DND-41 (cell line): ENCODE data around the gene TREX2.

ENCODE experiments used
- ATAC-seq: fragments of 200-7000 bp; cut with Tn5 transposase; 3 replicates; pipeline ENCODE4 v1.9.1; 2021; ENCODE audit warnings: low read depth; ENCODE audit not compliant: insufficient read depth
- DNase-seq: peaks from one replicate; pipeline ENCODE4 v3.0.0-alpha.2; 2020
- H2AFZ ChIP-seq: 2 replicates; pipeline ENCODE4 v1.6.0; 2012; ENCODE audit warnings: low read depth, low read length
- H3K27ac ChIP-seq: 2 replicates; pipeline ENCODE4 v1.5.1; 2012; ENCODE audit warnings: low read length, inconsistent platforms
- H3K27me3 ChIP-seq: fragments of 200-600 bp; sonication (generic); 2 replicates; pipeline ENCODE4 v1.6.0; 2012; ENCODE audit warnings: low read length, mild to moderate bottlenecking, inconsistent platforms; ENCODE audit not compliant: insufficient read depth, poor library complexity
- H3K36me3 ChIP-seq: 2 replicates; pipeline ENCODE4 v1.5.1; 2012; ENCODE audit warnings: low read length, inconsistent platforms; ENCODE audit not compliant: insufficient read depth
- H3K4me1 ChIP-seq: 2 replicates; pipeline ENCODE4 v1.5.1; 2012; ENCODE audit warnings: mild to moderate bottlenecking, low read length; ENCODE audit not compliant: insufficient read depth
- H3K4me2 ChIP-seq: 2 replicates; pipeline ENCODE4 v1.6.0; 2012; ENCODE audit warnings: mild to moderate bottlenecking, moderate library complexity, low read length, inconsistent platforms; ENCODE audit not compliant: insufficient read depth
- H3K4me3 ChIP-seq, 2 experiments: fragments of 200-600 bp in 1 of 2; shearing (Covaris generic) in 1 of 2; 2 replicates each; pipeline ENCODE4 v1.5.1; 2012 to 2016; ENCODE audit warnings: inconsistent platforms in 2 of 2, low read length in 2 of 2, mild to moderate bottlenecking in 2 of 2, low read depth in 1 of 2, moderate library complexity in 1 of 2
- H3K79me2 ChIP-seq: 2 replicates; pipeline ENCODE4 v1.6.0; 2012; ENCODE audit warnings: low read length, inconsistent platforms; ENCODE audit not compliant: insufficient read depth
- H3K9ac ChIP-seq: 2 replicates; pipeline ENCODE4 v1.6.0; 2012; ENCODE audit warnings: low read depth, mild to moderate bottlenecking, inconsistent platforms, low read length, moderate library complexity
- H3K9me3 ChIP-seq: 2 replicates; pipeline ENCODE4 v1.5.1; 2012; ENCODE audit warnings: low read length, moderate library complexity, mild to moderate bottlenecking, inconsistent platforms; ENCODE audit not compliant: insufficient read depth, severe bottlenecking
- H4K20me1 ChIP-seq: 2 replicates; pipeline ENCODE4 v1.6.0; 2012; ENCODE audit warnings: low read length; ENCODE audit not compliant: insufficient read depth
- EZH2 ChIP-seq: IDR thresholded peaks from 3 replicates; pipeline ENCODE4 v1.6.1; 2012; ENCODE audit warnings: borderline replicate concordance, low read depth, mild to moderate bottlenecking, moderate library complexity, low read length, inconsistent platforms; ENCODE audit not compliant: severe bottlenecking
- TF ChIP-seq, protein P1 (sequence below): IDR thresholded peaks from 2 replicates; pipeline ENCODE4 v1.5.1; 2012; ENCODE audit warnings: borderline replicate concordance, low read length, moderate library complexity, mild to moderate bottlenecking; ENCODE audit not compliant: poor library complexity, severe bottlenecking; ENCODE audit errors: extremely low read depth

Gene TREX2

DNA sequence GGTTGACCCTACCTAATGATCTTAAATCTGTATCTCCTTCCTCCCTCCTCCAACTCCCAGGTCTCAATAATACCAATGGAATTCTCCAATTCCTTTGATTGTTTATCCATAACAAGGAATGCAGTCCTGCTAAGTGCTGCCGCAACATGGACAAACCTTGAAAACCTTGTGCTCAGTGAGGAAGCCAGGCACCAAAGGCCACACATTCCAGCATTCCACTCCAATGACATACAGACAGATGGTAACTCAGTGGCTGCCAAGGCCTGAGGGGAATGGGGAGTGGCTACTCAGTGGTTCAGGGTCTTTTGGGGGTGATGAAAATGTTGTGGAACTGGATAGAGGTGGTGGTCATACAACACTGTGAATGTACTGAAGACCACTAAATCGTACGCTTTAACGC, 14.1 kb upstream of the TREX2 start:
- no peak overlapping the region for H3K9ac ChIP-seq
- ATAC-seq (no peak), DNase-seq (no peak)
- no peak overlapping the region for H3K27ac ChIP-seq
- H3K4me2 ChIP-seq: no peak overlapping the region
- no peak overlapping the region for H3K4me3 ChIP-seq
- no peak for TF ChIP-seq EZH2
- TF ChIP-seq, protein P1, sequence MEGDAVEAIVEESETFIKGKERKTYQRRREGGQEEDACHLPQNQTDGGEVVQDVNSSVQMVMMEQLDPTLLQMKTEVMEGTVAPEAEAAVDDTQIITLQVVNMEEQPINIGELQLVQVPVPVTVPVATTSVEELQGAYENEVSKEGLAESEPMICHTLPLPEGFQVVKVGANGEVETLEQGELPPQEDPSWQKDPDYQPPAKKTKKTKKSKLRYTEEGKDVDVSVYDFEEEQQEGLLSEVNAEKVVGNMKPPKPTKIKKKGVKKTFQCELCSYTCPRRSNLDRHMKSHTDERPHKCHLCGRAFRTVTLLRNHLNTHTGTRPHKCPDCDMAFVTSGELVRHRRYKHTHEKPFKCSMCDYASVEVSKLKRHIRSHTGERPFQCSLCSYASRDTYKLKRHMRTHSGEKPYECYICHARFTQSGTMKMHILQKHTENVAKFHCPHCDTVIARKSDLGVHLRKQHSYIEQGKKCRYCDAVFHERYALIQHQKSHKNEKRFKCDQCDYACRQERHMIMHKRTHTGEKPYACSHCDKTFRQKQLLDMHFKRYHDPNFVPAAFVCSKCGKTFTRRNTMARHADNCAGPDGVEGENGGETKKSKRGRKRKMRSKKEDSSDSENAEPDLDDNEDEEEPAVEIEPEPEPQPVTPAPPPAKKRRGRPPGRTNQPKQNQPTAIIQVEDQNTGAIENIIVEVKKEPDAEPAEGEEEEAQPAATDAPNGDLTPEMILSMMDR: no peak
- H2AFZ ChIP-seq: no peak overlapping the region
- no peaks in the 10 kb centered on the region for H3K79me2 ChIP-seq
- peaks cover 60% of the 10 kb centered on the region for H3K36me3 ChIP-seq
- H3K9me3 ChIP-seq: no peaks in the 10 kb centered on the region
- H4K20me1 ChIP-seq: peaks cover 15% of the 10 kb centered on the region; the same call in 1 of the 2 replicates
- no peaks in the 10 kb centered on the region for H3K27me3 ChIP-seq
- no peaks in the 10 kb centered on the region for H3K4me1 ChIP-seq

DNA sequence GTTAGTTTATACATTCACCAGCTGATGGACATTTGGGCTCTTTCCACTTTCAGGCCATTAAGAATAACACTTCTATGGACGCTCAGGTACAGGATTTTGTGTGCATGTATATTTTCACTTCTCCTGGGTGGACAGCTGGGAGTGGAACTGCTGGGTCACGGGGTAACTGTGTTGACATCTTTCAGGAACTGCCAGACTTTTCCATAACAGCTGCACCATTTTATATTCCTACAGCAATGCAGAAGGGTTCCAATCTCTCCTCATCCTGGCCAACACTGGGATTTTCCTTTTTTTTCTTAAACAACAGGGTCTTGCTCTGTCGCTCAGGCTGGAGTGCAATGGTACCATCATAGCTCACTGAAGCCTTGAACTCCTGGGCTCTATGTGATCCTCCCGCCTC, 12.6 kb upstream of the TREX2 start:
- Histone ChIP-seq H2AFZ (no peak overlapping the region), H3K79me2 (no peaks in the 10 kb centered on the region), H3K36me3 (peaks cover 51% of the 10 kb centered on the region), H3K4me2 (no peak overlapping the region), H3K9ac (no peak overlapping the region), H3K27me3 (no peaks in the 10 kb centered on the region), H3K4me1 (no peaks in the 10 kb centered on the region), H3K9me3 (no peaks in the 10 kb centered on the region), H3K27ac (no peak overlapping the region), H3K4me3 (no peak overlapping the region), H4K20me1 (peaks cover 7% of the 10 kb centered on the region; the same call in 1 of the 2 replicates)
- ATAC-seq (no peak), DNase-seq (no peak)
- no peak for TF ChIP-seq EZH2
- TF ChIP-seq, protein P1: no peak

DNA sequence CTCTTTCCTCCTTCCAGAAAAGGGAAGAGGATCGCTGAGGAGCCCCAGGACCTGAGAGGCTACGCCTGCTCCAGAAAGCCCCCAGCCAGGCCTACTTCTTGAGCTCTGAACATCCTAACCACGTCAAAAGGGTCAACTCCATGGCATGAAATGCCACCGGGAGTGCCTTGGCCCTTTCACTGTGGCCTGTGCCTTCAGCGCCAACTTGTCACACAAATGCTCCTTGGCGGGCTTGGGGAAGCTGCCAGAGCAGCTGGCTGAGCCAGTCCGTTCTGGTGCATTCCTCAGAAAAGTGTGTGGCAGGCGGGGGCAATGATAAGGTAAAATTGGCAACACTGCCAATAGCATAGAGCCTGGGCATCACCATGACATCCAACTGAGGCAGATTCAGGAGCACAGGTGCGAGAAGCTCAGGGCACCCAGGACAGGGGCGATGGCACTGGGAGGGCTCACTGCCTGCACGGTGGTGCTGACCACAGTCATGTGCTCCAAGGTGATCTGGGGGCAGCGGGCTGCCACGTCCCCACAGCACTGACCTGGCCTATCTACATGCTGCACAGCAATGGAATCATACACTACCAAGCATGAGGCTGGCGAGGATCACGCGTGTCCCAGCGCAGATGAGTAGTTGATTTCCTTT, 12.1 kb upstream of the TREX2 start:
- H3K9me3 ChIP-seq: no peaks in the 10 kb centered on the region
- H2AFZ ChIP-seq: no peak overlapping the region
- H3K4me2 ChIP-seq: no peak overlapping the region
- DNase-seq (no peak), ATAC-seq (no peak)
- H3K79me2 ChIP-seq: no peaks in the 10 kb centered on the region
- TF ChIP-seq EZH2: no peak
- TF ChIP-seq, protein P1: no peak
- no peaks in the 10 kb centered on the region for H3K4me1 ChIP-seq
- H4K20me1 ChIP-seq: 0 out of 2 replicates have a peak, but pooled peaks cover 1% of the 10 kb centered on the region
- peaks cover 50% of the 10 kb centered on the region for H3K36me3 ChIP-seq
- H3K27me3 ChIP-seq: no peaks in the 10 kb centered on the region
- no peak overlapping the region for H3K9ac ChIP-seq
- H3K4me3 ChIP-seq: no peak overlapping the region
- no peak overlapping the region for H3K27ac ChIP-seq
